Testis (tissue), 2 donors: ENCODE measurements around the gene RGL3.

Experiments
- POLR2A ChIP-seq: fragments of 450-650 bp; IDR thresholded peaks from one replicate; pipeline ENCODE4 v1.6.1; 2017; ENCODE audit warnings: antibody characterized with exemption, mild to moderate bottlenecking, moderate library complexity
- TF ChIP-seq, protein P1 (sequence below), 3 experiments: fragments of 450-650 bp in 2 of 3; fragments of 200-600 bp in 1 of 3; sonication (generic) in 1 of 3; IDR thresholded peaks; one replicate each; pipeline ENCODE4 v1.5.1; 2016 to 2019; ENCODE audit warnings: antibody characterized with exemption in 3 of 3, mild to moderate bottlenecking in 2 of 3, moderate library complexity in 1 of 3

GRCh38 chr19:11445141-11445540 is 26.0 kb upstream of the RGL3 start:
- TF ChIP-seq, protein P1, sequence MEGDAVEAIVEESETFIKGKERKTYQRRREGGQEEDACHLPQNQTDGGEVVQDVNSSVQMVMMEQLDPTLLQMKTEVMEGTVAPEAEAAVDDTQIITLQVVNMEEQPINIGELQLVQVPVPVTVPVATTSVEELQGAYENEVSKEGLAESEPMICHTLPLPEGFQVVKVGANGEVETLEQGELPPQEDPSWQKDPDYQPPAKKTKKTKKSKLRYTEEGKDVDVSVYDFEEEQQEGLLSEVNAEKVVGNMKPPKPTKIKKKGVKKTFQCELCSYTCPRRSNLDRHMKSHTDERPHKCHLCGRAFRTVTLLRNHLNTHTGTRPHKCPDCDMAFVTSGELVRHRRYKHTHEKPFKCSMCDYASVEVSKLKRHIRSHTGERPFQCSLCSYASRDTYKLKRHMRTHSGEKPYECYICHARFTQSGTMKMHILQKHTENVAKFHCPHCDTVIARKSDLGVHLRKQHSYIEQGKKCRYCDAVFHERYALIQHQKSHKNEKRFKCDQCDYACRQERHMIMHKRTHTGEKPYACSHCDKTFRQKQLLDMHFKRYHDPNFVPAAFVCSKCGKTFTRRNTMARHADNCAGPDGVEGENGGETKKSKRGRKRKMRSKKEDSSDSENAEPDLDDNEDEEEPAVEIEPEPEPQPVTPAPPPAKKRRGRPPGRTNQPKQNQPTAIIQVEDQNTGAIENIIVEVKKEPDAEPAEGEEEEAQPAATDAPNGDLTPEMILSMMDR (IDR thresholded peaks at IDR 0.05): no peak
- no peak for TF ChIP-seq POLR2A
